A549 (cell line): ENCODE results near the gene HSPB2. TPM values are rescaled to one million over a fixed set of nuclear protein-coding genes. Genes with fewer than 3 reads are reported as not detected.

Experiments used
- ATAC-seq, 2 experiments: fragments of 200-7000 bp in 1 of 2; fragments of >200 bp in 1 of 2; cut with Nextera tagmentation in 1 of 2; cut with Tn5 transposase in 1 of 2; 3 replicates each; pipeline versions ENCODE4 v1.8.0 to v1.9.1; 2018 to 2020; ENCODE audit warnings: mild to moderate bottlenecking in 1 of 2, moderate library complexity in 1 of 2
- CTCF ChIA-PET: fragments of 300-600 bp; sonication (Branson Sonifier 250); formaldehyde crosslinking; extraction: SDS; loops from one replicate; lab custom pipeline; 2021; ENCODE audit warnings: antibody characterized with exemption, inconsistent platforms; lab: Yijun Ruan, JAX
- POLR2A ChIA-PET: fragments of 350-600 bp; formaldehyde crosslinking; extraction: SDS; loops from one replicate; lab custom pipeline; 2021; ENCODE audit warnings: antibody characterized with exemption, inconsistent platforms; lab: Yijun Ruan, JAX
- DNase-seq, 2 experiments: peaks; one replicate each; pipeline versions ENCODE4 v3.0.0 to v3.0.0-alpha.2; 2011 to 2016; ENCODE audit warnings: low read depth in 1 of 2, low spot score in 1 of 2
- FAIRE-seq: peaks from 2 replicates; lab custom pipeline; 2011; peaks lifted over from hg19 to GRCh38; lab: Jason Lieb, UNC
- H3K27ac ChIP-seq, 2 experiments: fragments of >200 bp; sonication (Bioruptor Twin); formaldehyde crosslinking; 3 replicates each; pipeline ENCODE4 v1.5.1; 2016 to 2017
- H3K4me1 ChIP-seq: fragments of >200 bp; sonication (Bioruptor Twin); formaldehyde crosslinking; 3 replicates; pipeline ENCODE4 v1.6.1; 2016
- H3K4me2 ChIP-seq: fragments of >200 bp; sonication (Bioruptor Twin); formaldehyde crosslinking; 3 replicates; pipeline ENCODE4 v1.6.1; 2016
- H3K4me3 ChIP-seq: fragments of >200 bp; sonication (Bioruptor Twin); formaldehyde crosslinking; 3 replicates; pipeline ENCODE4 v1.5.1; 2016
- H3K9me3 ChIP-seq: fragments of >200 bp; sonication (Bioruptor Twin); formaldehyde crosslinking; 3 replicates; pipeline ENCODE4 v1.6.1; 2016
- ATOH8 ChIP-seq: fragments of 250-450 bp; sonication (Bioruptor Pico); IDR thresholded peaks from 2 replicates; pipeline ENCODE4 v1.5.0; 2020; ENCODE audit warnings: low read depth, mild to moderate bottlenecking, moderate library complexity
- BCL3 ChIP-seq: fragments of >200 bp; sonication (Bioruptor Twin); formaldehyde crosslinking; IDR thresholded peaks from 3 replicates; pipeline ENCODE4 v1.6.1; 2016
- CBX2 ChIP-seq: fragments of 200-600 bp; sonication (generic); IDR thresholded peaks from 2 replicates; pipeline ENCODE4 v1.6.1; 2016; ENCODE audit warnings: low read depth, mild to moderate bottlenecking, borderline replicate concordance
- E2F6 ChIP-seq: IDR thresholded peaks from 2 replicates; pipeline ENCODE4 v1.6.1; 2012; ENCODE audit warnings: low read depth, borderline replicate concordance
- EHF ChIP-seq: fragments of 250-450 bp; sonication (Bioruptor Pico); IDR thresholded peaks from 2 replicates; pipeline ENCODE4 v1.5.0; 2020; ENCODE audit warnings: mild to moderate bottlenecking
- EHMT2 ChIP-seq: fragments of 200-600 bp; sonication (generic); IDR thresholded peaks from 2 replicates; pipeline ENCODE4 v1.6.1; 2016; ENCODE audit warnings: antibody characterized with exemption, low read depth, mild to moderate bottlenecking, moderate library complexity
- ELK1 ChIP-seq: fragments of 150-350 bp; IDR thresholded peaks from 2 replicates; pipeline ENCODE4 v1.6.1; 2014; ENCODE audit warnings: low read depth, mild to moderate bottlenecking, low read length
- ESRRA ChIP-seq: fragments of 150-350 bp; IDR thresholded peaks from 2 replicates; pipeline ENCODE4 v1.6.1; 2014; ENCODE audit warnings: mild to moderate bottlenecking, low read length, borderline replicate concordance
- HOXB13 ChIP-seq: fragments of 250-450 bp; sonication (Bioruptor Pico); IDR thresholded peaks from 2 replicates; pipeline ENCODE4 v1.5.0; 2020; ENCODE audit warnings: low read depth, mild to moderate bottlenecking, moderate library complexity
- KDM5A ChIP-seq: fragments of 200-600 bp; sonication (generic); IDR thresholded peaks from 2 replicates; pipeline ENCODE4 v1.6.1; 2016; ENCODE audit warnings: antibody characterized with exemption, mild to moderate bottlenecking
- MAX ChIP-seq: IDR thresholded peaks from 2 replicates; pipeline ENCODE4 v1.6.1; 2012
- NR3C1 ChIP-seq: fragments of >200 bp; sonication (Bioruptor Twin); formaldehyde crosslinking; IDR thresholded peaks from 3 replicates; pipeline ENCODE4 v1.6.1; 2017
- PBX3 ChIP-seq: IDR thresholded peaks from 2 replicates; pipeline ENCODE4 v1.6.1; 2012
- PHF8 ChIP-seq: fragments of 200-600 bp; sonication (generic); IDR thresholded peaks from 2 replicates; pipeline ENCODE4 v1.6.1; 2016; ENCODE audit warnings: low read depth, mild to moderate bottlenecking, antibody characterized with exemption, moderate library complexity, borderline replicate concordance
- POLR2A ChIP-seq: IDR thresholded peaks from 2 replicates; pipeline ENCODE4 v1.6.1; 2012; ENCODE audit warnings: mild to moderate bottlenecking, low read length
- POLR2AphosphoS2 ChIP-seq: conservative IDR thresholded peaks from 2 replicates; pipeline ENCODE4 v1.6.1; 2012; ENCODE audit warnings: low read length, improper control_type of control experiment, inconsistent platforms
- ZFP36 ChIP-seq: fragments of 450-650 bp; IDR thresholded peaks from 2 replicates; pipeline ENCODE4 v1.6.1; 2014; ENCODE audit warnings: borderline replicate concordance; ENCODE audit not compliant: partially characterized antibody
- WGBS: methylation state at CpG from one replicate; pipeline ENCODE4 v1.1.6; 2017; ENCODE audit errors: missing lambda C conversion rate; 5-methylcytosine and 5-hydroxymethylcytosine counted together
- polyA plus RNA-seq, 4 experiments: library from polyadenylated mRNA; depleted of rRNA in 3 of 4; stranded (reverse); fragments of >200 nt; fragmentation: RNase III in 1 of 4; extraction: RNeasy Plus Mini Kit Qiagen cat#74134 plus additional on column Dnase treatment in 1 of 4; gene quantifications; 2 replicates in 3 of 4; 3 replicates in 1 of 4; pipeline ENCODE4 v1.2.3, GENCODE V29; 2011 to 2017

HSPB2 gene
- polyA plus RNA-seq, 2 of the 4 experiments (the other 2 are of a cell fraction) = not detected

- CTCF ChIA-PET = interaction anchor here (1.0 to 12.2 kb wide), 4 partner anchors 10 to 55 kb away, joined by 3 to 172 read pairs (median 6); no protein-coding TSS in a partner anchor
- H3K9me3 ChIP-seq = no peaks in the 10 kb centered on the region
- ATAC-seq = no peak
- TF ChIP-seq CBX2 (no peak), PBX3 (no peak), NR3C1 (no peak), ATOH8 (no peak)
- TF ChIP-seq, all 56 proteins: peak for 0
- Histone ChIP-seq H3K4me3 (no peak overlapping the region; the same call in 2 of the 3 replicates), H3K4me2 (peak overlapping the region; percentile 63), H3K27ac (peak overlapping the region; percentile 73 to 92), H3K4me1 (peaks cover 44% of the 10 kb centered on the region)
- POLR2A ChIA-PET = interaction anchor here (0.9 to 1.7 kb wide), 9 partner anchors 10 to 161 kb away, joined by 3 to 17 read pairs (median 5); partner anchors contain the start of genes CRYAB, DIXDC1, SDHD and TIMM8B
- FAIRE-seq (no peak), DNase-seq (no peak)
- WGBS = 95% methylated on average over 16 of the region's 16 CpGs
These were observed 13.4 kb downstream of the HSPB2 start for GRCh38 chr11:111925953-111926352.

- Histone ChIP-seq H3K4me3 (peak overlapping the region; percentile 38), H3K4me1 (peaks cover 44% of the 10 kb centered on the region)
- 7% methylated on average over 11 of the region's 47 CpGs for WGBS
- TF ChIP-seq E2F6 (peak; percentile 15; the same call in 1 of the 2 replicates), KDM5A (no peak), POLR2A (peak; percentile 63), ZFP36 (no peak), ESRRA (no peak), MAX (peak; percentile 56; the same call in 1 of the 2 replicates), POLR2AphosphoS2 (no peak), BCL3 (peak; percentile 44; the same call in 1 of the 3 replicates), HOXB13 (CRISPR knock-in tag) (0 out of 2 replicates have a peak, but pooled peaks have one; percentile 34), EHF (CRISPR knock-in tag) (peak; percentile 60; the same call in 1 of the 2 replicates), PHF8 (no peak), EHMT2 (no peak), ELK1 (no peak)
- TF ChIP-seq, all 56 proteins: peak for 6
- no peaks in the 10 kb centered on the region for H3K9me3 ChIP-seq
- ATAC-seq = peak; percentile 91 to 93
- DNase-seq = peak; percentile 85 to 93
- CTCF ChIA-PET = interaction anchor here (0.5 to 12.2 kb wide), 6 partner anchors 9 to 68 kb away, joined by 3 to 172 read pairs (median 4); no protein-coding TSS in a partner anchor
- POLR2A ChIA-PET = interaction anchor here (0.5 to 1.7 kb wide), 19 partner anchors 9 to 160 kb away, joined by 3 to 17 read pairs (median 4); partner anchors contain the start of genes ALG9, CFAP68, CRYAB and DIXDC1
- H3K27ac ChIP-seq = peak overlapping the region; percentile 73 to 92
- FAIRE-seq = no peak
- peak overlapping the region; percentile 63 for H3K4me2 ChIP-seq
These were observed 14.2 kb downstream of the HSPB2 start for GRCh38 chr11:111926505-111927391.
